ENCODE measurements around the gene SLIT3.

The SLIT3 gene

GRCh38 chr5:169283887-169284286 is 17.1 kb downstream of the SLIT3 start:
- Histone ChIP-seq H3K9me3 (ENCODE audit: insufficient read depth, low read length) (no peaks in the 10 kb centered on the region), H3K4me3 (ENCODE audit: insufficient read depth, low read length, poor library complexity, severe bottlenecking) (no peak overlapping the region), H3K36me3 (ENCODE audit: low read length) (no peaks in the 10 kb centered on the region), H4K20me1 (ENCODE audit: low read depth, low read length) (no peaks in the 10 kb centered on the region), H3K27ac (ENCODE audit: low read depth, low read length) (no peak overlapping the region), H2AFZ (ENCODE audit: low read depth, low read length, severe bottlenecking) (no peak overlapping the region), H3K79me2 (ENCODE audit: insufficient read depth, low read length) (no peaks in the 10 kb centered on the region), H3K9me2 (replicated peaks; ENCODE audit: insufficient read depth, low read length) (no peaks in the 10 kb centered on the region), H3K9ac (ENCODE audit: low read length) (no peak overlapping the region), H3F3A (ENCODE audit: insufficient read depth) (no peaks in the 10 kb centered on the region), H3K27me3 (ENCODE audit: low read length) (no peaks in the 10 kb centered on the region), H3K4me2 (ENCODE audit: low read depth, low read length, poor library complexity, severe bottlenecking) (no peak overlapping the region)
- TF ChIP-seq EZH2phosphoT487 (conservative IDR thresholded peaks at IDR 0.05; ENCODE audit: low read length), result no peak
- no peak for TF ChIP-seq CTCF (IDR thresholded peaks at IDR 0.05; ENCODE audit: insufficient read depth, low read length, poor library complexity, severe bottlenecking)

- Histone ChIP-seq H3K4me2 (ENCODE audit: low read depth, low read length, poor library complexity, severe bottlenecking) (no peak overlapping the region), H3K27me3 (ENCODE audit: low read length) (no peaks in the 10 kb centered on the region)
- no peak for TF ChIP-seq CTCF (IDR thresholded peaks at IDR 0.05; ENCODE audit: insufficient read depth, low read length, poor library complexity, severe bottlenecking)
- no peak for TF ChIP-seq EZH2phosphoT487 (conservative IDR thresholded peaks at IDR 0.05; ENCODE audit: low read length)
These were observed 19.3 kb downstream of the SLIT3 start for GRCh38 chr5:169281625-169282024.

GRCh38 chr5:169280696-169281095 is 20.2 kb downstream of the SLIT3 start:
- H3K27ac ChIP-seq (ENCODE audit: low read depth, low read length), result no peak overlapping the region
- no peaks in the 10 kb centered on the region for H3K9me2 ChIP-seq (replicated peaks; ENCODE audit: insufficient read depth, low read length)
- TF ChIP-seq CTCF (IDR thresholded peaks at IDR 0.05; ENCODE audit: insufficient read depth, low read length, poor library complexity, severe bottlenecking), result no peak
- TF ChIP-seq EZH2phosphoT487 (conservative IDR thresholded peaks at IDR 0.05; ENCODE audit: low read length), result no peak
- no peaks in the 10 kb centered on the region for H3F3A ChIP-seq (ENCODE audit: insufficient read depth)
- H3K36me3 ChIP-seq (ENCODE audit: low read length), result no peaks in the 10 kb centered on the region
- H3K9me3 ChIP-seq (ENCODE audit: insufficient read depth, low read length), result no peaks in the 10 kb centered on the region
- no peak overlapping the region for H3K4me2 ChIP-seq (ENCODE audit: low read depth, low read length, poor library complexity, severe bottlenecking)
- no peak overlapping the region for H3K9ac ChIP-seq (ENCODE audit: low read length)
- H2AFZ ChIP-seq (ENCODE audit: low read depth, low read length, severe bottlenecking), result no peak overlapping the region
- H3K27me3 ChIP-seq (ENCODE audit: low read length), result no peaks in the 10 kb centered on the region
- no peaks in the 10 kb centered on the region for H4K20me1 ChIP-seq (ENCODE audit: low read depth, low read length)
- H3K79me2 ChIP-seq (ENCODE audit: insufficient read depth, low read length), result no peaks in the 10 kb centered on the region
- H3K4me3 ChIP-seq (ENCODE audit: insufficient read depth, low read length, poor library complexity, severe bottlenecking), result no peak overlapping the region

More at GRCh38 chr5:169281625-169282024, 19.3 kb downstream of the SLIT3 start:
- Histone ChIP-seq H3K9me3 (ENCODE audit: insufficient read depth, low read length) (no peaks in the 10 kb centered on the region), H2AFZ (ENCODE audit: low read depth, low read length, severe bottlenecking) (no peak overlapping the region), H3F3A (ENCODE audit: insufficient read depth) (no peaks in the 10 kb centered on the region), H3K9ac (ENCODE audit: low read length) (no peak overlapping the region), H3K4me3 (ENCODE audit: insufficient read depth, low read length, poor library complexity, severe bottlenecking) (no peak overlapping the region), H3K27ac (ENCODE audit: low read depth, low read length) (no peak overlapping the region), H3K79me2 (ENCODE audit: insufficient read depth, low read length) (no peaks in the 10 kb centered on the region), H3K9me2 (replicated peaks; ENCODE audit: insufficient read depth, low read length) (no peaks in the 10 kb centered on the region), H3K36me3 (ENCODE audit: low read length) (no peaks in the 10 kb centered on the region), H4K20me1 (ENCODE audit: low read depth, low read length) (no peaks in the 10 kb centered on the region)

Data from SU-DHL-6 (cell line).